SK-N-SH treated with all-trans-retinoic acid at 6 μM for 48 hours (cell line): Measurements from ENCODE around the gene TFAP2B.

ENCODE experiments used
- ARNTL ChIP-seq: fragments of 450-650 bp; formaldehyde crosslinking; IDR thresholded peaks from 2 replicates; pipeline ENCODE4 v1.5.0; 2020; ENCODE audit warnings: low read depth, mild to moderate bottlenecking, moderate library complexity, borderline replicate concordance
- BACH2 ChIP-seq: fragments of 250-450 bp; sonication (Bioruptor Pico); IDR thresholded peaks from 2 replicates; pipeline ENCODE4 v1.9.0; 2021; ENCODE audit warnings: mild to moderate bottlenecking, borderline replicate concordance
- CREB5 ChIP-seq: fragments of 250-450 bp; sonication (Bioruptor Pico); IDR thresholded peaks from 2 replicates; pipeline ENCODE4 v1.5.1; 2020; ENCODE audit warnings: low read depth, mild to moderate bottlenecking, moderate library complexity
- CSDC2 ChIP-seq: fragments of 250-450 bp; sonication (Bioruptor Pico); IDR thresholded peaks from 2 replicates; pipeline ENCODE4 v1.5.0; 2020; ENCODE audit warnings: mild to moderate bottlenecking, moderate library complexity
- CSRNP3 ChIP-seq: fragments of 250-450 bp; sonication (Bioruptor Pico); IDR thresholded peaks from 2 replicates; pipeline ENCODE4 v1.5.1; 2021; ENCODE audit warnings: mild to moderate bottlenecking, moderate library complexity
- OSR1 ChIP-seq: fragments of 250-450 bp; sonication (Bioruptor Pico); IDR thresholded peaks from 2 replicates; pipeline ENCODE4 v1.8.0; 2022; ENCODE audit warnings: moderate library complexity, mild to moderate bottlenecking, inconsistent platforms
- PATZ1 ChIP-seq: fragments of 250-450 bp; sonication (Bioruptor Pico); IDR thresholded peaks from 2 replicates; pipeline ENCODE4 v1.8.0; 2020; ENCODE audit warnings: mild to moderate bottlenecking, moderate library complexity, borderline replicate concordance
- RARB ChIP-seq: fragments of 250-450 bp; sonication (Bioruptor Pico); IDR thresholded peaks from 2 replicates; pipeline ENCODE4 v1.8.0; 2021; ENCODE audit warnings: mild to moderate bottlenecking, moderate library complexity
- SNAI2 ChIP-seq: fragments of 250-450 bp; sonication (Bioruptor Pico); IDR thresholded peaks from 2 replicates; pipeline ENCODE4 v1.5.0; 2020; ENCODE audit warnings: mild to moderate bottlenecking, moderate library complexity
- TOX ChIP-seq: fragments of 250-450 bp; sonication (Bioruptor Pico); IDR thresholded peaks from 2 replicates; pipeline ENCODE4 v1.8.0; 2021; ENCODE audit warnings: mild to moderate bottlenecking, moderate library complexity, borderline replicate concordance
- TSHZ2 ChIP-seq: fragments of 250-450 bp; sonication (Bioruptor Pico); IDR thresholded peaks from 2 replicates; pipeline ENCODE4 v1.5.0; 2020; ENCODE audit warnings: mild to moderate bottlenecking, moderate library complexity
- ZFP3 ChIP-seq: fragments of 250-450 bp; sonication (Bioruptor Pico); IDR thresholded peaks from 2 replicates; pipeline ENCODE4 v1.5.0; 2020; ENCODE audit warnings: mild to moderate bottlenecking, moderate library complexity
- ZFP30 ChIP-seq: fragments of 450-650 bp; formaldehyde crosslinking; IDR thresholded peaks from 2 replicates; pipeline ENCODE4 v1.5.0; 2022; ENCODE audit warnings: mild to moderate bottlenecking, moderate library complexity
- ZNF70 ChIP-seq: fragments of 450-650 bp; formaldehyde crosslinking; IDR thresholded peaks from 2 replicates; pipeline ENCODE4 v1.5.0; 2020; ENCODE audit warnings: mild to moderate bottlenecking, moderate library complexity

GRCh38 chr6:50832912-50833311 is 14.2 kb downstream of the TFAP2B start:
- TF ChIP-seq ZFP3 (CRISPR knock-in tag) (no peak), TSHZ2 (CRISPR knock-in tag) (no peak), CREB5 (no peak), ZFP30 (CRISPR knock-in tag) (no peak), ZNF70 (CRISPR knock-in tag) (no peak), ARNTL (CRISPR knock-in tag) (no peak), RARB (no peak), SNAI2 (CRISPR knock-in tag) (no peak), BACH2 (no peak), CSDC2 (CRISPR knock-in tag) (no peak), PATZ1 (CRISPR knock-in tag) (no peak), TOX (CRISPR knock-in tag) (no peak), CSRNP3 (CRISPR knock-in tag) (no peak), OSR1 (CRISPR knock-in tag) (no peak)
